Left ventricle myocardium inferior (tissue), 1 donor: Measurements from ENCODE around the gene COLGALT1. TPM values are rescaled to one million over a fixed set of nuclear protein-coding genes. Genes with fewer than 3 reads are reported as not detected.
"Not testable (repeated sequence)": the region's sequence is repeated elsewhere in the genome, so short reads cannot be mapped to it uniquely, and the experiment has no call there.

Source experiments
- DNase-seq: peaks from one replicate; pipeline ENCODE4 v3.0.0-alpha.2; 2020
- H3K27ac ChIP-seq: fragments of 200-600 bp; replicated peaks from 2 replicates; pipeline ENCODE4 v1.8.0; 2021
- H3K27me3 ChIP-seq: fragments of 200-600 bp; 2 replicates; pipeline ENCODE4 v1.8.0; 2021; ENCODE audit warnings: low read depth
- H3K36me3 ChIP-seq: fragments of 200-600 bp; 2 replicates; pipeline ENCODE4 v1.8.0; 2021
- H3K4me1 ChIP-seq: fragments of 200-600 bp; 2 replicates; pipeline ENCODE4 v1.8.0; 2021
- H3K4me3 ChIP-seq: fragments of 200-600 bp; 2 replicates; pipeline ENCODE4 v1.8.0; 2021; ENCODE audit warnings: mild to moderate bottlenecking, moderate library complexity
- H3K9me3 ChIP-seq: fragments of 200-600 bp; replicated peaks from 2 replicates; pipeline ENCODE4 v1.8.0; 2021
- CTCF ChIP-seq: fragments of 200-600 bp; IDR thresholded peaks from 2 replicates; pipeline ENCODE4 v1.8.0; 2021; ENCODE audit warnings: antibody characterized with exemption, mild to moderate bottlenecking, borderline replicate concordance
- intact Hi-C: fragments of 100-400 bp; cut with micrococcal nuclease; formaldehyde crosslinking; loops from one replicate; pipeline ENCODE4 v1.11.0; 2022
- total RNA-seq: library from RNA; stranded (reverse); fragmentation: NEBNext Ultra II Directional; extraction: Animal tissue kit (Norgen Biotek cat#: 25700); gene quantifications from one replicate; pipeline ENCODE4 v1.2.1, GENCODE V29; 2021
- donor health status: DM: no; HTN: yes; CAD: no; lungs with severe emphysema.

Gene COLGALT1
- total RNA-seq, 1 donor from 2014 or later, result 31.2 TPM

DNA sequence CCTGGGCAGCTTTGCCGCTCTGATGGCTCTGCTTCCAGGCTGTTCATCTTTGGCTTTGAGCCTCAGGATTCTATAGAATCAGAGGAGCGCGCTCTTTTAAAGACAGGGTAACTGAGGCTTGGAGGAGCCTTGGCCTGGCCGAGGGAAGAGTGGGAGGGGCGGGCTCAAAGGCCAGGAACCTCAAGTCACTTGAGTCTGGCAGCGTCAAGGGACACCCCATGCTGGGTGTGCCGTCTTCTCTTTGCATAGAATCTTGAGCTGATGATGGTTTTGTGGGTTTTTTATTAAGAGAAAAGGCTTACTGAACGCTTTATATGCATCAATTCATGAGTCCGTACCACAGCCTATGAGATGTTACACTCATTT, 42.9 kb upstream of the COLGALT1 start:
- TF ChIP-seq CTCF, result no peak
- H3K9me3 ChIP-seq, result peaks cover 5% of the 10 kb centered on the region
- no peaks in the 10 kb centered on the region for H3K27me3 ChIP-seq
- peaks cover 17% of the 10 kb centered on the region for H3K36me3 ChIP-seq
- peak overlapping the region; percentile 91 for H3K4me3 ChIP-seq
- intact Hi-C loops, result no loop called here
- peaks cover 51% of the 10 kb centered on the region for H3K4me1 ChIP-seq
- H3K27ac ChIP-seq, result peak overlapping the region; percentile 99
- DNase-seq, result no peak

DNA sequence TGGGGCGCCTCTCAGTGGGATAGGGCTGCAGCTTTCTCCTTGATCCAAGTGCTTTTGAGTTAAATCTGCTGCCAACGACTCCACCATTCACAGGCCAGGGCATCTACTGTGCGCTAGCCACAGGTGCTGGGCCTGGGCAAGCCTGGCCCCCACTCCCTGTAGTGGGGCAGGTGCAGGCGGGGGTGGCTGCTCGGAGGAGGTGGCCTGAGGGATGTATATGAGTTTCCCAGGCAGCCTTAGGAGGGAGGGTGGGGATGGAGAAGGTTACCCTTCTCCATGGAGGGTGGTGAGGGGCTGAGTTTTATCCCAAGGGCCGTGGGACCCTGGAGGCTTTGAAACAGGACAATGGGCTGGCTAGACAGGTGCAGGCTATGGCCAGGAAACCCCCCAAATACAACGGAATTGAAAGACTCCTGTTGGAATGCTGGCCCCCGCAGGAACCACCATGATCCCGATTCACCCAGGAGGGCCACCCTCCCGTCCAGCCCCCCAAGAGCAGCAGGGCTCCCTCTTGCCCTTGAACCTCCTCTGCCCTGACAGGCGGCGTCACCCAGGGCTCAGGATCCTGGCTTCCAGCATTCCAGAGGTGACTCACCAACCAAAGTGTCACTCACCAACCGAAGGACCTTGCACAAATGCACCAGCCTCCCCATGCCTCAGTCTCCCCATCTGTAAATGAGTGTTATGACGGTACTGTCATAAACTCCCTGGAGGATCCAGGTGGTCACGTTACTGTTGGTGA, 39.9 kb upstream of the COLGALT1 start:
- no peak for TF ChIP-seq CTCF
- intact Hi-C loops, result no loop called here
- Histone ChIP-seq H3K4me1 (peaks cover 23% of the 10 kb centered on the region), H3K9me3 (peaks cover 16% of the 10 kb centered on the region), H3K36me3 (peaks cover 44% of the 10 kb centered on the region), H3K27me3 (no peaks in the 10 kb centered on the region), H3K27ac (no peak overlapping the region), H3K4me3 (no peak overlapping the region)
- DNase-seq, result no peak

DNA sequence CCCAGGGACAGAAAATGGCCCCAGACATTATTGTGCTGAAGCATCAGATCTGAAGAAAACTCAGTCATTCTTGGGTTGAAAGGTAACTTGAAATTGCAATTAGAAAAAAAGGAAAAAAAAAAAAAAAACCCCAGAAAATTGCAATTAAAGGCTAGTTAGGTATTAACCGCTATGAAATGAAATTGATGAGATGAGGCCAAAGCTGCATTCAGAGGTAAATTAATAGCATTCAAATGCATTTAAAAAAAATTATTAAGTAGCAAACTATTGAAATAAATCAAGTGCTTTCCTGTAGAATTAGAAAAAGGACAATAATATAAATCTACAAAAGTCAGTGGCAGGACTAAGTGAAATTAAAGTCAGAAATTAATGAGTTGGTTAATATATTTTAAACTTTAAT, 37.6 kb upstream of the COLGALT1 start:
- peaks cover 16% of the 10 kb centered on the region for H3K9me3 ChIP-seq
- no peak overlapping the region for H3K27ac ChIP-seq
- no peak for DNase-seq
- intact Hi-C loops, result no loop called here
- H3K4me3 ChIP-seq, result no peak overlapping the region
- H3K27me3 ChIP-seq, result no peaks in the 10 kb centered on the region
- peaks cover 5% of the 10 kb centered on the region for H3K4me1 ChIP-seq
- no peak for TF ChIP-seq CTCF
- H3K36me3 ChIP-seq, result peaks cover 53% of the 10 kb centered on the region

DNA sequence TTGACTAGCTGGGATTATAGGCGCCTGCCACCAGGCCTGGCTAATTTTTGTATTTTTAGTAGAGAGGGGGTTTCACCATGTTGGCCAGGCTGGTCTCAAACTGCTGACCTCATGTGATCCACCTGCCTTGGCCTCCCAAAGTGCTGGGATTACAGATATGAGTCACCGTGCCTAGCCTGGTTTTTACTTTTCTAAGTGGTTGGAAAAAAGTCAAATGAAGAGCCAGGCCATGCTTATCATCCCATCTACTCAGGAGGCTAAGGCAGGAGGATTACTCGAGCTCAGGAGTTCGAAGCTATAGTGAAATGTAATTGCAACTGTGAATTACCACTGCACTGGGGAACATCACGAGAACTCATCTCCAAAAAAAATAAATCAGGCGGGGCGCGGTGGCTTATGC, 36.8 kb upstream of the COLGALT1 start:
- H3K36me3 ChIP-seq, result peaks cover 53% of the 10 kb centered on the region

DNA sequence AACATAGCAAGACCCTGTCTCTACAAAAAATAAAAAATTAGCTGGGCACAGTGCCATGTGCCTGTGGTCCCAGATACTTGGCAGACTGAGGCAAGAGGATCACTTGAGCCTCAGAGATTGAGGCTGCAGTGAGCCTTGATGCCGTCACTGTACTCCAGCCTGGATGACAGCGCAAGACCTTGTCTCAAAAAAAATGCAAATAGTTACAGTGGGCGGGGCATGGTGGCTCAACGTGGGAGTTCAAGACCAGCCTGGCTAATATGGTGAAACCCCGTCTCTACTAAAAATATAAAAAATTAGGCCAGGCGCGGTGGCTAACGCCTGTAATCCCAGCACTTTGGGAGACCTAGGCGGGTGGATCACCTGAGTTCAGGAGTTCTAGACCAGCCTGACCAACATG, 35.5 kb upstream of the COLGALT1 start:
- Histone ChIP-seq H3K36me3 (peaks cover 53% of the 10 kb centered on the region), H3K27me3 (peaks cover 8% of the 10 kb centered on the region), H3K9me3 (peaks cover 16% of the 10 kb centered on the region), H3K4me3 (no peak overlapping the region), H3K27ac (no peak overlapping the region), H3K4me1 (peaks cover 12% of the 10 kb centered on the region)
- intact Hi-C loops, result no loop called here
- no peak for DNase-seq
- TF ChIP-seq CTCF, result no peak

More for the DNA sequence above, 36.8 kb upstream of the COLGALT1 start:
- H3K4me3 ChIP-seq, DNase-seq, intact Hi-C loops, H3K27me3 ChIP-seq, H3K27ac ChIP-seq: not testable (repeated sequence)
- H3K9me3 ChIP-seq, result peaks cover 16% of the 10 kb centered on the region
- H3K4me1 ChIP-seq, result peaks cover 10% of the 10 kb centered on the region

DNA sequence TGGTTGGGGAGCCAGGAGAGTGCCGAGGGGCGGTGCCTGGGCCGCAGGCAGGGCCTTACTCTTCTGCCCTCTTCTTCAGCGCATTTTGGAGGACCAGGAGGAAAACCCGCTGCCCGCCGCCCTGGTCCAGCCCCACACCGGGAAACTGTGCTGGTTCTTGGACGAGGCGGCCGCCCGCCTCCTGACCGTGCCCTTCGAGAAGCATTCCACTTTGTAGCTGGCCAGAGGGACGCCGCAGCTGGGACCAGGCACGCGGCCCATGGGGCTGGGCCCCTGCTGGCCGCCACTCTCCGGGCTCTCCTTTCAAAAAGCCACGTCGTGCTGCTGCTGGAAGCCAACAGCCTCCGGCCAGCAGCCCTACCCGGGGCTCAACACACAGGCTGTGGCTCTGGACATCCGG, 34.6 kb upstream of the COLGALT1 start:
- Histone ChIP-seq H3K4me3 (no peak overlapping the region), H3K9me3 (peaks cover 16% of the 10 kb centered on the region), H3K27ac (no peak overlapping the region), H3K4me1 (peaks cover 12% of the 10 kb centered on the region), H3K36me3 (peaks cover 53% of the 10 kb centered on the region), H3K27me3 (peaks cover 17% of the 10 kb centered on the region)
- DNase-seq, result no peak
- intact Hi-C loops, result no loop called here
- TF ChIP-seq CTCF, result no peak
